ENCODE results near the gene MARCHF10.
A peak's percentile ranks its signal among the peaks of the same experiment; 100 is the strongest.

The MARCHF10 gene

GRCh38 chr17:62653826-62654761 is 154.0 kb downstream of the MARCHF10 start:
- DNase-seq: no peak

DNA sequence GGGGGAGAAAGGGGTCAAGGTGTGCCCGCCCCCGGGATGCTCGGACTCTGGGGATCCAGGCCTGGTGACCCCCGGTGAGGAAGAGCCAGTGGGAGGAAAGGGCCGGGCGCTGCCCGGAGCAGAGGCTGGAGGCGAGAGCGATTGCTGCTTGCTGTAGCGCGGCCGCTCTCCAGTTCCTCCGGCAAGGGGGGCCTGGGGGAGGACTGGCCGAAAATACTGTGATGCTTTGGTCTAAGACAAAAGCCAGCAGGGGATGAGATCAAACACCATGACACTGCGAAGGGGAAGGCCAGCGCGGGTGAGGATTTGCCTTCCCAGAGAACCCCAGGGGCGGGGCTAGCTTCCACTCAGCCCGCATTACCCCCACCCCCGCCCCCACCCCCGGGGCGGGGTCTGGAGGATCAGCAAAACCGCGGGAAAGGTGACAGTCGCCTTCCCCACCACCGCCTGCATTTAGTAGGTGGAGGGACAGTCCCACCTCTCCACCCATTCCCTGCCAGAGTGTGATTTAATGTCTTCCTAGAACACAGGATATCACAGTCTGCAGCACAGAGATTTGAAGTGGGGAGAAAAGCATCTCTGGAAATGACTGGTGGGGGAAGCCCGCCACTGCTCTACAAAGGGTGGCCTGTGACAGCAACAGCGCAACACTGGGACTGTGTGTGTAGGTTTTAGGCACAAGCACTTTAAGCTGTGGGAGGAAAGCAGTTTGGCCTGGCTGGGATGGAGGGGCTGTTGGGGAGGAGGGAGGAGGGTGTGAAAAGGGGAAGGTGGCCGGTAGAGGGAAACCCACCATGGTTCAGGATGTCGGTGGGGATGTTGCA is 154.9 kb downstream of the MARCHF10 start:
- peak in 3 of 4 experiments; percentile 33 to 61 (median 44) for DNase-seq

DNA sequence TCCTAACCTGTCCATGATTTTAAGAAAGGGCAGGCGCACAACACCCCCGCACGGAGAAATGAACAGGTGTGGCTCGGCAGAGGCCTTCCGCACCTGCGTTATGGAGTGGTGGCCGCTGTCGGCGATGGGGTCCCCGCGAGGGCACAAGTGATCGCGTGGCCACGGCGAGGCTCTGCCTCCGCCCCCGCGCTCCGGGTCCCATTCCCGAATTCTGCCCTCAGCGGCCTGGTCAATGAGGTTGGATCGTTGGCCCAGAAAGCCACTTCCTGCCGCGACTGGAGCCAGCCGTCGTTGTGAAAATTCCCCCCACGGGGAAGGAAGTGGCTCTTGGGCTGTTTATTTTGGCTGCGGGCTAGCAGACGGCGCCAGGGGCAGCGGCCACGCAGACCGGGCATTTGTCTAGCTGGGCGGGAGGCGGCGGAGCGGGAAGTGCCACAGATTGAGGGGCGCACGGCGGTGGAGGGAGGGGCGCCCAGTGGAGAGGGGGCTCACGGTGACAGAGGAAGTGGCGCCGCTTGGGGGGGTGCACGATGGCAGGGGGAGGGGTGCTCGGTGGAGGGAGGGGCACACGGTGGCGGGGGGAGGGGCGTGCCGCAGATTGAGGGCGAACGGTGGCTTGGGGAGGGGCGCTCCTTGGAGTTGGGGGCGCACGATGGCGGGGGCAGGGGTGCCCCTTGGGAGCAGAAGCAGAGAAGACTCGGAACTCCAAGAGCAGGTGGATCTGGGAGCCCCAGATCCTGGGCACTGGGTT is 155.7 kb downstream of the MARCHF10 start:
- peak in 1 of 4 experiments; percentile 29 for DNase-seq

All from activated naive CD4-positive, alpha-beta T cell (primary cell).